Nephron (organoid): ENCODE measurements around the gene HEATR1.
A peak's percentile ranks its signal among the peaks of the same experiment; 100 is the strongest.
"Not testable (repeated sequence)": the region's sequence is repeated elsewhere in the genome, so short reads cannot be mapped to it uniquely, and the experiment has no call there.

ENCODE experiments used
- H3K27ac Mint-ChIP-seq, 3 experiments: 2 replicates each; pipeline ENCODE4 v1.8.0; 2020; ENCODE audit warnings: mixed read lengths in 3 of 3, mild to moderate bottlenecking in 2 of 3, moderate library complexity in 1 of 3
- H3K27me3 Mint-ChIP-seq: 2 replicates; pipeline ENCODE4 v1.8.0; 2021; ENCODE audit warnings: low read depth, mild to moderate bottlenecking, moderate library complexity, mixed read lengths
- H3K36me3 Mint-ChIP-seq: 2 replicates; pipeline ENCODE4 v1.8.0; 2020; ENCODE audit warnings: low read depth, mixed read lengths
- H3K4me1 Mint-ChIP-seq: 2 replicates; pipeline ENCODE4 v1.8.0; 2020; ENCODE audit warnings: mixed read lengths
- H3K4me3 Mint-ChIP-seq, 3 experiments: 2 replicates each; pipeline ENCODE4 v1.8.0; 2020; ENCODE audit warnings: mild to moderate bottlenecking in 3 of 3, mixed read lengths in 3 of 3, moderate library complexity in 2 of 3
- H3K9me3 Mint-ChIP-seq: 2 replicates; pipeline ENCODE4 v1.8.0; 2020; ENCODE audit warnings: mixed read lengths
- CTCF ChIP-seq, 3 experiments: fragments of 200-600 bp; sonication (generic); IDR thresholded peaks; one replicate each; pipeline ENCODE4 v1.5.0; 2021; ENCODE audit warnings: antibody characterized with exemption in 3 of 3; ENCODE audit not compliant: unreplicated experiment in 3 of 3

The HEATR1 gene

DNA sequence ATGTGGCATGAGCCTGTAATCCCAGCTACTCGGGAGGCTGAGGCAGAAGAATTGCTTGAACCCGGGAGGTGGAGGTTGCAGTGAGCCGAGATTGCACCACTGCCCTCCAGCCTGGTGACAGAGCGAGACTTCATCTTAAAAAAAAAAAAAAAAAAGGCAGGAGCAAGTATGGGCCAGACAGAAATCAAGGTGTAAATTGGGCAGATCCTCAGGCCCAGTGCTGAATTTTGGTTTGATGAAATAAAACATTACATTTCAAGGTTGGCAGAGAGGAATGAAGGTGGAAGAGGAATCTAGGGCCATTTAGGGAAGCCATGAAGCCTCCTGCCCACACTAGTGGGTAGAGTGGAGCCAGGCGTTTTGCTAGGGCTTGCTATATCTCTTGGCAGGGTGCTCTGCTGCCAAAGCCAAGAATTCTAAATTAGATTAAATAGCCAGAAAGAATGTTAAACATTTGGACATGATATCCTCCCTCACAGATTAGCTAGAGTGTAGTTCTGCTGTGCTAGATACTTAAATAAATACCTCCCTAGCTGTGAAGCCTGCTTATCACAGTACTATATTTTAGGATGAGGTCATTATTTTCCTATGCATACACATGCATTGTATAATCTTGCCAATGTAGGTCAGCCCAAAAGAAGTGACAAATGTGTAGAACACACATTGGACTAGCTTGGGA, 97.2 kb downstream of the HEATR1 start:
- H3K36me3 Mint-ChIP-seq = no peaks in the 10 kb centered on the region
- H3K9me3 Mint-ChIP-seq = no peaks in the 10 kb centered on the region
- H3K27me3 Mint-ChIP-seq = peaks cover 14% of the 10 kb centered on the region
- no peak overlapping the region for H3K4me3 Mint-ChIP-seq
- H3K27ac Mint-ChIP-seq = peak overlapping the region; percentile 87 to 97 (median 95)
- TF ChIP-seq CTCF (IDR thresholded peaks at IDR 0.05; ENCODE audit: unreplicated experiment in 3 of 3) = no peak
- peaks cover 19% of the 10 kb centered on the region for H3K4me1 Mint-ChIP-seq

- H3K27me3 Mint-ChIP-seq, H3K9me3 Mint-ChIP-seq, H3K36me3 Mint-ChIP-seq, H3K4me3 Mint-ChIP-seq: not testable (repeated sequence)
- Mint-ChIP-seq H3K4me1 (peaks cover 19% of the 10 kb centered on the region), H3K27ac (peak overlapping the region; percentile 25 to 80 (median 61))
Observed at GRCh38 chr1:236504338-236504737, 100.0 kb downstream of the HEATR1 start.

DNA sequence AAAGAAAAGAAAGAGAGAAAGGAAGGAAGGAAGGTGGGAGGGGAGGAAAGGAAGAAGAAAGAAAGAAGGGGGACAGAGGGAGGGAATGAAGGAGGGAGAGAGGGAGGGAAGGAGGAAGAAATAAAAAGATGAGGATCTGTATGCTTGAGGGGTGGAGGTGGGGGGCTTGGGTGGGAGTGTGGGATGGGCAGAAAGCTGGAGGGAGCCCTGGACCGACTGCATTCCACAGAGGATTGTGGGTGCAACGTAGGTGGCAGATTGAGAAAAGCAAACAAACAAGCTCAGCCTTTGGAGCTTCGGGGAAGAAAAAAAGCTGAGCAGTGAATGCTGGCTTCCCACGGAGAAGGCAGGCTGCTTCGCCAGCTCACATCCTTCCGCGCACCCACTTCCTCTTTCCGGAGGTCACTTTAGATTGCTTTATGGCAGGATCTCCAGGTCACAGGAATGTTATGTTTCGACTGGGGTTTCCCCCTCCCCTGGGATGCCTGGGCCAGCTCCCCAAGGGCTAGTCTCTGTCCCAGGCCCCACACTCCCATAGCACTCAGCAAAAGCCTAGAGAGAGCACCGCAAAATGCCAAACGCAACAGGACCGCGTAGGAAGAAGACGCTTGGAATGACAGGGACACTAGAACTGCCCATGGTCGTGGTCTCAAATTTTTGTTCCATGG, 101.2 kb downstream of the HEATR1 start:
- peaks cover 19% of the 10 kb centered on the region for H3K4me1 Mint-ChIP-seq
- H3K27me3 Mint-ChIP-seq = peaks cover 7% of the 10 kb centered on the region
- H3K9me3 Mint-ChIP-seq = no peaks in the 10 kb centered on the region
- peak overlapping the region; percentile 93 to 96 (median 95) for H3K27ac Mint-ChIP-seq
- no peaks in the 10 kb centered on the region for H3K36me3 Mint-ChIP-seq
- H3K4me3 Mint-ChIP-seq = peak overlapping the region; percentile 74 to 81 (median 75)
- no peak for TF ChIP-seq CTCF (IDR thresholded peaks at IDR 0.05; ENCODE audit: unreplicated experiment in 3 of 3)

DNA sequence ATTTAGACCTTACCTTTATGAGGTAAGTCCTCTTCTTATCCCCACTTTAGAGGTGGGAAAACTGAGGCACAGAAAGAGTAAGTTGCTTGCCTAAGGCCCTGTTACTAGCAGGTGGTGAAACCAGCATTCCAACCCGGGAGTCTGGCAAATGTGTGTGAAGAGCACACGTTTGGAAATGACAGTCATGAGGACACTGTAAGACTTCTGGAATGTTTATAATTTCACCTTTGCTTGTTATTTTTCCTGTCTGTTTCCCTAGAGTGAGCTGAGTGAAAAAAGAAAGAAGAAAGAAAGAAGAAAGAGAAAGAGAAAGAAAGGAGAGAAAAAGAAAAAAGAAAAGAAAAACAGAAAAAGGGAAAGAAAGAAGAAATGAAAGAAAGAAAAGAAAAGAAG, 101.7 kb downstream of the HEATR1 start:
- no peaks in the 10 kb centered on the region for H3K9me3 Mint-ChIP-seq
- peaks cover 7% of the 10 kb centered on the region for H3K27me3 Mint-ChIP-seq
- H3K4me1 Mint-ChIP-seq = peaks cover 18% of the 10 kb centered on the region
- TF ChIP-seq CTCF (IDR thresholded peaks at IDR 0.05; ENCODE audit: unreplicated experiment in 3 of 3) = no peak
- H3K36me3 Mint-ChIP-seq = no peaks in the 10 kb centered on the region
- peak overlapping the region; percentile 93 to 96 (median 95) for H3K27ac Mint-ChIP-seq
- peak overlapping the region; percentile 74 to 81 (median 75) for H3K4me3 Mint-ChIP-seq

DNA sequence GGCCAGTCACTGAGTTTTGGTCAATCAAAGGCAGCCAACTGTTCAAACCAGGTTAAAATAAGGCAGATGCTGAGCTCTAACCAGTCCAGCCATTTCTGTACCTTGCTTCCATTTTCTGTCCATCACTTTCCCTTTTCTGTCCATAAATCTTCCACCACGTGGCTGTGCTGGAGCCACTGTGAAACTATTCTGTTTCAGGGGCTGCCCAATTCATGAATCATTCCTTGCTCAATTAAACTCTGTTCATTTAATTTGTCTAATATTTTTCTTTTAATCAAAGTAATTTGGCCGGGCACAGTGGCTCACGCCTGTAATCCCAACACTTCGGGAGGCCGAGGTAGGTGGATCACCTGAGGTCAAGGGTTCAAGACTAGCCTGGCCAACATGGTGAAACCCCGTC, 103.2 kb downstream of the HEATR1 start:
- Mint-ChIP-seq H3K27ac (no peak overlapping the region), H3K4me3 (no peak overlapping the region), H3K4me1 (peaks cover 11% of the 10 kb centered on the region), H3K27me3 (peaks cover 4% of the 10 kb centered on the region), H3K9me3 (no peaks in the 10 kb centered on the region), H3K36me3 (no peaks in the 10 kb centered on the region)
- TF ChIP-seq CTCF (IDR thresholded peaks at IDR 0.05; ENCODE audit: unreplicated experiment in 3 of 3) = no peak
